H1 (cell line): ENCODE measurements around the gene SLC25A39. TPM values are rescaled to one million over a fixed set of nuclear protein-coding genes. Genes with fewer than 3 reads are reported as not detected.

Source experiments
- CTCF ChIA-PET: fragments of 300-600 bp; sonication (Branson Sonifier 250); formaldehyde crosslinking; loops from one replicate; lab custom pipeline; 2021; ENCODE audit not compliant: partially characterized antibody; lab: Charles Lee
- POLR2A ChIA-PET: fragments of 300-600 bp; sonication (Branson Sonifier 250); formaldehyde crosslinking; loops from one replicate; lab custom pipeline; 2021; ENCODE audit warnings: inconsistent platforms; ENCODE audit not compliant: partially characterized antibody; lab: Charles Lee
- DNase-seq, 2 experiments: peaks; one replicate each; pipeline versions ENCODE4 v3.0.0 to v3.0.0-alpha.2; 2010 to 2022; ENCODE audit warnings: low spot score in 2 of 2, low read depth in 1 of 2, mixed read lengths in 1 of 2
- FAIRE-seq: peaks from 2 replicates; lab custom pipeline; 2011; peaks lifted over from hg19 to GRCh38; lab: Jason Lieb, UNC
- H2AFZ ChIP-seq: 2 replicates; pipeline ENCODE4 v1.8.1; 2012; ENCODE audit warnings: low read length, inconsistent platforms
- H2AK5ac ChIP-seq: 2 replicates; pipeline ENCODE4 v1.6.1; 2013; ENCODE audit warnings: low read depth, low read length
- H2BK120ac ChIP-seq: replicated peaks from 2 replicates; pipeline ENCODE3; 2013; ENCODE audit warnings: low read depth, low read length, inconsistent platforms
- H2BK12ac ChIP-seq: 2 replicates; pipeline ENCODE4 v1.6.1; 2013; ENCODE audit warnings: low read depth, low read length
- H2BK15ac ChIP-seq: 2 replicates; pipeline ENCODE4 v1.6.1; 2013; ENCODE audit warnings: low read length
- H2BK20ac ChIP-seq: 2 replicates; pipeline ENCODE4 v1.6.1; 2013; ENCODE audit warnings: low read length
- H2BK5ac ChIP-seq: 2 replicates; pipeline ENCODE4 v1.6.1; 2013; ENCODE audit warnings: low read depth, low read length
- H3K14ac ChIP-seq: 2 replicates; pipeline ENCODE4 v1.6.1; 2013; ENCODE audit warnings: inconsistent platforms; ENCODE audit not compliant: insufficient read length
- H3K18ac ChIP-seq: 2 replicates; pipeline ENCODE4 v1.6.1; 2013; ENCODE audit warnings: low read length; ENCODE audit errors: extremely low read depth
- H3K23ac ChIP-seq: 2 replicates; pipeline ENCODE4 v1.6.1; 2013; ENCODE audit warnings: inconsistent platforms; ENCODE audit not compliant: insufficient read length
- H3K23me2 ChIP-seq: 2 replicates; pipeline ENCODE4 v1.6.1; 2013; ENCODE audit warnings: low read depth, low read length
- H3K27ac ChIP-seq: 2 replicates; pipeline ENCODE4 v1.6.1; 2011; ENCODE audit warnings: low read depth, low read length, inconsistent platforms
- H3K27me3 ChIP-seq, 4 experiments: replicated peaks in 1 of 4; 1 replicate in 1 of 4; 2 replicates in 3 of 4; pipeline versions ENCODE4 v1.6.1 to v1.8.1; 2011 to 2013; ENCODE audit warnings: low read length in 3 of 4, mild to moderate bottlenecking in 3 of 4, inconsistent platforms in 2 of 4, mixed read lengths in 2 of 4, moderate library complexity in 1 of 4; ENCODE audit not compliant: control insufficient read depth in 3 of 4, insufficient read depth in 3 of 4; ENCODE audit errors: extremely low read depth in 1 of 4
- H3K36me3 ChIP-seq, 4 experiments: 2 replicates each; pipeline versions ENCODE4 v1.6.1 to v1.8.1; 2011 to 2013; ENCODE audit warnings: mild to moderate bottlenecking in 4 of 4, low read length in 3 of 4, moderate library complexity in 2 of 4, control low read depth in 1 of 4, inconsistent platforms in 1 of 4; ENCODE audit not compliant: insufficient read depth in 4 of 4, control insufficient read depth in 2 of 4
- H3K4ac ChIP-seq: replicated peaks from 2 replicates; pipeline ENCODE3; 2013; ENCODE audit warnings: low read length, low read depth, mixed read lengths, inconsistent platforms; ENCODE audit not compliant: insufficient read length
- H3K4me1 ChIP-seq, 4 experiments: replicated peaks in 1 of 4; 1 replicate in 1 of 4; 2 replicates in 3 of 4; pipeline versions ENCODE4 v1.6.1 to v1.8.1; 2011 to 2013; ENCODE audit warnings: low read length in 3 of 4, inconsistent platforms in 2 of 4, mixed read lengths in 1 of 4; ENCODE audit not compliant: insufficient read depth in 4 of 4, control insufficient read depth in 3 of 4
- H3K4me2 ChIP-seq, 2 experiments: 2 replicates each; pipeline versions ENCODE4 v1.6.1 to v1.8.1; 2011 to 2013; ENCODE audit warnings: low read depth in 2 of 2, low read length in 2 of 2, control low read depth in 1 of 2, inconsistent platforms in 1 of 2, mild to moderate bottlenecking in 1 of 2; ENCODE audit not compliant: insufficient read depth in 1 of 2
- H3K4me3 ChIP-seq, 4 experiments: fragments of 200-600, 300-600 bp in 1 of 4; sonication (generic), shearing (Covaris generic), sonication (Bioruptor Twin) in 1 of 4; 2 replicates each; pipeline versions ENCODE4 v1.5.1 to v1.8.1; 2011 to 2016; ENCODE audit warnings: low read length in 4 of 4, low read depth in 3 of 4, control low read depth in 2 of 4, inconsistent platforms in 2 of 4, mild to moderate bottlenecking in 2 of 4, mixed read lengths in 1 of 4, moderate library complexity in 1 of 4; ENCODE audit not compliant: insufficient read depth in 2 of 4; ENCODE audit errors: extremely low read depth in 1 of 4
- H3K56ac ChIP-seq: replicated peaks from 2 replicates; pipeline ENCODE3; 2013; ENCODE audit warnings: low read depth, mild to moderate bottlenecking, mixed read lengths, low read length, inconsistent platforms; ENCODE audit not compliant: insufficient read length
- H3K79me1 ChIP-seq: 2 replicates; pipeline ENCODE4 v1.6.1; 2013; ENCODE audit warnings: low read depth, low read length, control low read depth
- H3K79me2 ChIP-seq, 2 experiments: 2 replicates each; pipeline versions ENCODE4 v1.6.1 to v1.8.1; 2012 to 2013; ENCODE audit warnings: low read length in 2 of 2, mild to moderate bottlenecking in 2 of 2, inconsistent platforms in 1 of 2; ENCODE audit not compliant: insufficient read depth in 2 of 2, control insufficient read depth in 1 of 2
- H3K9ac ChIP-seq, 4 experiments: replicated peaks in 1 of 4; 1 replicate in 1 of 4; 2 replicates in 3 of 4; pipeline versions ENCODE4 v1.6.1 to v1.8.1; 2011 to 2013; ENCODE audit warnings: low read depth in 3 of 4, low read length in 3 of 4, control low read depth in 2 of 4, mild to moderate bottlenecking in 2 of 4, moderate library complexity in 2 of 4, inconsistent platforms in 1 of 4; ENCODE audit errors: extremely low read depth in 1 of 4
- H3K9me3 ChIP-seq, 2 experiments: 2 replicates each; pipeline versions ENCODE4 v1.6.1 to v1.8.1; 2012 to 2013; ENCODE audit warnings: mild to moderate bottlenecking in 2 of 2, moderate library complexity in 2 of 2, control low read depth in 1 of 2, inconsistent platforms in 1 of 2, low read depth in 1 of 2, low read length in 1 of 2, mixed read lengths in 1 of 2; ENCODE audit not compliant: insufficient read depth in 2 of 2
- H4K20me1 ChIP-seq, 2 experiments: replicated peaks in 1 of 2; 2 replicates each; pipeline versions ENCODE3 to v1.8.1; 2011 to 2013; ENCODE audit warnings: inconsistent platforms in 2 of 2, low read length in 2 of 2, mild to moderate bottlenecking in 1 of 2; ENCODE audit not compliant: insufficient read depth in 2 of 2, control insufficient read depth in 1 of 2
- H4K5ac ChIP-seq: 2 replicates; pipeline ENCODE4 v1.6.1; 2013; ENCODE audit warnings: low read length, low read depth, mixed read lengths, inconsistent platforms; ENCODE audit not compliant: insufficient read length
- H4K8ac ChIP-seq: 2 replicates; pipeline ENCODE4 v1.8.0; 2013; ENCODE audit warnings: mild to moderate bottlenecking, moderate library complexity, low read length, inconsistent platforms; ENCODE audit not compliant: insufficient read depth; ENCODE audit errors: extremely low read depth
- H4K91ac ChIP-seq: replicated peaks from 2 replicates; pipeline ENCODE3; 2013; ENCODE audit warnings: low read length, mixed read lengths, inconsistent platforms; ENCODE audit not compliant: insufficient read length
- TBP ChIP-seq: IDR thresholded peaks from 2 replicates; pipeline ENCODE4 v1.6.1; 2011; ENCODE audit warnings: low read depth, low read length, improper control_type of control experiment
- WGBS, 2 experiments: shearing (Covaris generic) in 1 of 2; methylation state at CpG; one replicate each; pipeline versions ENCODE4 v1.1.6 to v1.1.7; 2013 to 2015; ENCODE audit warnings: low lambda C conversion rate in 2 of 2, mixed read lengths in 2 of 2, inconsistent platforms in 1 of 2, low coverage in 1 of 2, missing lambda C conversion rate in 1 of 2; ENCODE audit not compliant: insufficient replicate concordance in 2 of 2, insufficient coverage in 1 of 2, insufficient read length in 1 of 2; ENCODE audit errors: extremely low coverage in 1 of 2, missing lambda C conversion rate in 1 of 2; 5-methylcytosine and 5-hydroxymethylcytosine counted together
- polyA plus RNA-seq, 7 experiments: library from polyadenylated mRNA; depleted of rRNA in 3 of 7; stranded (reverse) in 5 of 7; unstranded in 2 of 7; fragments of >200 nt in 5 of 7; fragments of 200-250 nt in 2 of 7; gene quantifications; 1 replicate in 5 of 7; 2 replicates in 1 of 7; 4 replicates in 1 of 7; pipeline versions ENCODE4 v1.2.1 to v1.2.3, GENCODE V29; 2011 to 2013; ENCODE audit warnings: missing spikeins in 2 of 7, mixed read lengths in 2 of 7
- total RNA-seq: library from RNA; stranded (reverse); fragmentation: NEBNext Ultra II Directional; extraction: Animal tissue kit (Norgen Biotek cat#: 25700); gene quantifications from 2 replicates; pipeline ENCODE4 v1.2.1, GENCODE V29; 2021

Gene SLC25A39
- total and polyA plus RNA-seq, 2 of the 8 experiments (the other 6 are each of a cell fraction or from before 2014, with no cell fraction given): 200 to 291 TPM

DNA sequence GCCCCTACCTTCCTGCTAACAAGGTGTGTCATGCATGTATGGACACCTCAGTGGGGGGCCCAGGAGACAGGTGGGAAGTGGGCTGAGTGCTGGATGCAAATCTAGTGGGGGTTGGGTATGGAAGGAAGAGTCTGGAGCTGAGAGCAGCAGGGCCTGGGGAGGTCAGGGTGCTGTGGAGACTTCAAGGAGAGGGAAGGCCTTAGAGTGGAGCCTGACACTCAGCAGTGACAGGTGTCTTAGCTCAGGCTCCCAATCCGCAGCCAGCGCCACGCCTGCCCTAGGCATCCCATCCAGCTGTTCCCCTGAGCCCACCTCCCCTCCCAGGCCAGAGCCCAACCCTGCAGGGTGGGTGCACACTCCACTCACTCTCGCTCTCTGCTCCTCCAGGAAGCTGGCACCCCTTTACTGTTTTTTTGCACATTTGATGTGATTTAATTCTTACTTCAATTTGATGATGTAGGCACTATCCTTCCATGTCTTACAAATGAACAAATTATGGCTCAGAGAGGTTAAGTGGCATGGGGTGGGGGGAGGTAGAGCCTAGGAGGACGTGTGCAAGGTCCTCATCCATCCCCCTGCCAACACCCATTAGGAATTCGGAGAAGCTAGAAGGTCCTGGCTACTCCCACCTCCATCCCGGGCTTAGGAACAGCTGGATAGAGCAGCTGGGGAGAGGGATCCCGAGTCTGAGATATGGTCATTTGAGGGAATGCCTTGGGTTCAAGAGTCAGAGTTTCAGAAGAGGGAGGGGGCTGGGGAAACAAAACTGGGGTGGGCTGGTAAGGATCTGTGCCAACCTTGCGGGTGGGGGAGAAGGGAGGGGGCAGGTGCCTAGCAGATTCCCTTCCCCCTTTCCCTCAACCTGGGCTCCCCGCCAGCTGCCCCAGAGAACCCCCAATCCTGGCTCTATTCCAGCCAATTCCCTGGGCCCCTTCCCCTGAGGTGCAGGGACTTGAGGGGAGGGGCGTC, 37.0 kb upstream of the SLC25A39 start:
- no peak for DNase-seq
- Histone ChIP-seq H3K14ac (no peak overlapping the region), H4K8ac (no peak overlapping the region), H2AK5ac (no peak overlapping the region), H2BK5ac (peak overlapping the region; percentile 38; the same call in 1 of the 2 replicates), H3K4me2 (peak overlapping the region; percentile 52 to 79), H4K20me1 (peaks cover 3 to 23% of the 10 kb centered on the region in 2 experiments), H3K9me3 (no peaks in the 10 kb centered on the region), H2BK120ac (no peak overlapping the region), H3K36me3 (peaks cover 0 to 6% (median 1%) of the 10 kb centered on the region in 4 experiments; a peak in 1 of 8 replicates), H3K79me1 (peaks cover 12% of the 10 kb centered on the region), H2AFZ (no peak overlapping the region), H4K91ac (no peak overlapping the region), H2BK12ac (peak overlapping the region; percentile 6; the same call in 1 of the 2 replicates), H3K9ac (no peak overlapping the region), H2BK15ac (peak overlapping the region; percentile 18; the same call in 1 of the 2 replicates), H3K79me2 (peaks cover 0 to 7% of the 10 kb centered on the region in 2 experiments; a peak in 1 of 4 replicates), H3K18ac (no peak overlapping the region; the same call in 1 of the 2 replicates), H3K4ac (no peak overlapping the region), H3K56ac (no peak overlapping the region), H3K4me1 (peaks cover 9 to 23% (median 18%) of the 10 kb centered on the region in 4 experiments), H3K4me3 (peak overlapping the region in 3 of 4 experiments; percentile 3 to 100 (median 15); a peak in 5 of 8 replicates), H3K23ac (no peak overlapping the region), H2BK20ac (no peak overlapping the region), H3K27me3 (no peaks in the 10 kb centered on the region), H3K23me2 (peaks cover 2% of the 10 kb centered on the region; the same call in 1 of the 2 replicates), H4K5ac (no peak overlapping the region), H3K27ac (no peak overlapping the region)
- no peak for FAIRE-seq
- WGBS, 2 experiments: 55% methylated on average over 9 of the region's 11 CpGs; no CpG with 5 or more reads in 1 of the 2 experiments
- CTCF ChIA-PET: interaction anchor here (0.7 to 10.1 kb wide), 12 partner anchors 10 to 419 kb away, joined by 3 to 177 read pairs (median 4); partner anchors contain the start of gene GRN
- POLR2A ChIA-PET: interaction anchor here (1.1 to 3.8 kb wide), 14 partner anchors 8 to 170 kb away, joined by 3 to 15 read pairs (median 4); partner anchors contain the start of gene GPATCH8
- TF ChIP-seq TBP: no peak
